KMS-11 (cell line): ENCODE data around the gene SLC25A39.

ENCODE experiments used
- H2AFZ ChIP-seq: fragments of 200-600 bp; sonication (generic); 2 replicates; pipeline ENCODE4 v1.6.1; 2016; ENCODE audit warnings: antibody characterized with exemption, mixed run types, low read depth
- H3K27ac ChIP-seq: fragments of 200-600 bp; sonication (generic); 2 replicates; pipeline ENCODE4 v1.6.1; 2016; ENCODE audit warnings: mild to moderate bottlenecking, mixed run types
- H3K27me3 ChIP-seq: fragments of 200-600 bp; sonication (generic); 2 replicates; pipeline ENCODE4 v1.6.1; 2017; ENCODE audit warnings: mild to moderate bottlenecking, low read depth, mixed run types, moderate library complexity; ENCODE audit not compliant: insufficient read depth
- H3K36me3 ChIP-seq: fragments of 200-600 bp; sonication (generic); 2 replicates; pipeline ENCODE4 v1.6.1; 2017; ENCODE audit warnings: mild to moderate bottlenecking, mixed run types; ENCODE audit not compliant: insufficient read depth
- H3K4me1 ChIP-seq: fragments of 200-600 bp; sonication (generic); 2 replicates; pipeline ENCODE4 v1.6.1; 2016; ENCODE audit warnings: mild to moderate bottlenecking, low read depth, mixed run types; ENCODE audit not compliant: poor library complexity, severe bottlenecking
- H3K4me2 ChIP-seq: fragments of 200-600 bp; sonication (generic); 2 replicates; pipeline ENCODE4 v1.7.0; 2016; ENCODE audit warnings: mild to moderate bottlenecking, mixed run types
- H3K4me3 ChIP-seq: fragments of 200-600 bp; sonication (generic); IDR thresholded peaks from 2 replicates; pipeline ENCODE4 v1.6.1; 2017; ENCODE audit warnings: low read depth, low read length, mixed read lengths; ENCODE audit not compliant: insufficient read depth
- H3K79me2 ChIP-seq: fragments of 200-600 bp; sonication (generic); 2 replicates; pipeline ENCODE4 v1.6.1; 2016; ENCODE audit warnings: low read depth, mixed run types; ENCODE audit not compliant: insufficient read depth
- H3K9ac ChIP-seq: fragments of 200-600 bp; sonication (generic); 2 replicates; pipeline ENCODE4 v1.6.1; 2016; ENCODE audit warnings: mild to moderate bottlenecking, mixed run types
- H4K20me1 ChIP-seq: fragments of 200-600 bp; sonication (generic); 2 replicates; pipeline ENCODE4 v1.6.1; 2016; ENCODE audit warnings: mild to moderate bottlenecking, mixed run types; ENCODE audit not compliant: insufficient read depth
- TF ChIP-seq, protein P1 (sequence below): fragments of 200-600 bp; sonication (generic); conservative IDR thresholded peaks from 2 replicates; pipeline ENCODE4 v1.6.1; 2017; ENCODE audit warnings: low read depth, mild to moderate bottlenecking, antibody characterized with exemption, low read length, moderate library complexity, mixed read lengths

Gene SLC25A39

GRCh38 chr17:44277976-44278375 is 46.6 kb downstream of the SLC25A39 start:
- TF ChIP-seq, protein P1, sequence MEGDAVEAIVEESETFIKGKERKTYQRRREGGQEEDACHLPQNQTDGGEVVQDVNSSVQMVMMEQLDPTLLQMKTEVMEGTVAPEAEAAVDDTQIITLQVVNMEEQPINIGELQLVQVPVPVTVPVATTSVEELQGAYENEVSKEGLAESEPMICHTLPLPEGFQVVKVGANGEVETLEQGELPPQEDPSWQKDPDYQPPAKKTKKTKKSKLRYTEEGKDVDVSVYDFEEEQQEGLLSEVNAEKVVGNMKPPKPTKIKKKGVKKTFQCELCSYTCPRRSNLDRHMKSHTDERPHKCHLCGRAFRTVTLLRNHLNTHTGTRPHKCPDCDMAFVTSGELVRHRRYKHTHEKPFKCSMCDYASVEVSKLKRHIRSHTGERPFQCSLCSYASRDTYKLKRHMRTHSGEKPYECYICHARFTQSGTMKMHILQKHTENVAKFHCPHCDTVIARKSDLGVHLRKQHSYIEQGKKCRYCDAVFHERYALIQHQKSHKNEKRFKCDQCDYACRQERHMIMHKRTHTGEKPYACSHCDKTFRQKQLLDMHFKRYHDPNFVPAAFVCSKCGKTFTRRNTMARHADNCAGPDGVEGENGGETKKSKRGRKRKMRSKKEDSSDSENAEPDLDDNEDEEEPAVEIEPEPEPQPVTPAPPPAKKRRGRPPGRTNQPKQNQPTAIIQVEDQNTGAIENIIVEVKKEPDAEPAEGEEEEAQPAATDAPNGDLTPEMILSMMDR: no peak
- peaks cover 8% of the 10 kb centered on the region for H3K4me1 ChIP-seq
- no peaks in the 10 kb centered on the region for H3K36me3 ChIP-seq
- no peak overlapping the region for H3K4me3 ChIP-seq
- H3K27me3 ChIP-seq: peaks cover 22% of the 10 kb centered on the region; the same call in 1 of the 2 replicates
- no peaks in the 10 kb centered on the region for H4K20me1 ChIP-seq
- H3K4me2 ChIP-seq: no peak overlapping the region
- H3K79me2 ChIP-seq: no peaks in the 10 kb centered on the region
- H3K9ac ChIP-seq: no peak overlapping the region
- no peak overlapping the region for H2AFZ ChIP-seq
- H3K27ac ChIP-seq: no peak overlapping the region

DNA sequence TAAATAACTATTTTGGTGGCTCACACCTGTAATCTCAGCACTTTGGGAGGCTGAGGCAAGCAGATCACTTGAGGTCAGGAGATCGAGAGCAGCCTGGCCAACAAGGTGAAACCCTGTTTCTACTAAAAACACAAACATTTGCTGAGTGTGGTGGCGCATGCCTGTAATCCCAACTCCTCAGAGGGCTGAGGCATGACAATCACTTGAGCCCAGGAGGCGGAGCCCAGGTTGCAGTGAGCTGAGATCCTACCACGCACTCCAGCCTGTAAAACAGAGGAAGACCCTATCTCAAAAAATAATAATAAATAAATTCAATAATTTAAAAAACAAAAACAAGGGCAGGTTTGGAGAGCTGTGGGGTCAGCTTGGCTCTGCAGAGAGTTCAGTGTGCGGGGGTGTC is 51.0 kb downstream of the SLC25A39 start:
- Histone ChIP-seq H2AFZ (no peak overlapping the region), H4K20me1 (no peaks in the 10 kb centered on the region), H3K9ac (no peak overlapping the region), H3K4me2 (no peak overlapping the region), H3K79me2 (no peaks in the 10 kb centered on the region), H3K4me1 (no peaks in the 10 kb centered on the region), H3K4me3 (no peak overlapping the region), H3K27ac (no peak overlapping the region), H3K27me3 (peaks cover 42% of the 10 kb centered on the region), H3K36me3 (no peaks in the 10 kb centered on the region)
- TF ChIP-seq, protein P1: no peak

DNA sequence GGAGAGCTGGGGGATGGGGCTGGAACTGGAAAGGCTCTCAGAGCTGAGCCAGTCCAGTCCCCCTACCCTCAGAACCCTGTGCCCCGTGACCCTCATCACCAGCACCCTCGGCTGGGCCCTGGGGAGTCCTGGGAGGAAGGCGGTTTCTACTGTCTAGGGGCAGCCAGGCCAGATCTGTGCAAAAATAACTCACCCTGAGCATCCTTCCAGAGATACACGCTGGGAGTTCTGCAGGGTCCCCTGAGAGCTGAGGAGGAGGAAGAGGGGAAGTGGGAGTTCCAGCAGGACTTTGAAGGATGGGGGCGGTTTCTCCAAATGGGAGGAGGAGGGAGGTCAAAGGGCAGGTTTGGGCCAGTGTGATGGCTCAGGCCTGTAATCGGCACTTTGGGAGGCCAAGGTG is 51.7 kb downstream of the SLC25A39 start:
- Histone ChIP-seq H3K27me3 (peaks cover 44% of the 10 kb centered on the region), H3K4me1 (no peaks in the 10 kb centered on the region), H3K79me2 (no peaks in the 10 kb centered on the region), H3K27ac (no peak overlapping the region), H2AFZ (no peak overlapping the region), H3K9ac (no peak overlapping the region), H3K4me2 (no peak overlapping the region), H3K4me3 (no peak overlapping the region), H3K36me3 (no peaks in the 10 kb centered on the region), H4K20me1 (no peaks in the 10 kb centered on the region)
- TF ChIP-seq, protein P1: no peak

- Histone ChIP-seq H3K27ac (no peak overlapping the region), H3K4me1 (no peaks in the 10 kb centered on the region), H4K20me1 (no peaks in the 10 kb centered on the region), H3K79me2 (no peaks in the 10 kb centered on the region), H2AFZ (no peak overlapping the region), H3K9ac (no peak overlapping the region), H3K4me2 (no peak overlapping the region), H3K27me3 (peaks cover 39% of the 10 kb centered on the region), H3K4me3 (no peak overlapping the region), H3K36me3 (no peaks in the 10 kb centered on the region)
- TF ChIP-seq, protein P1: no peak
Observed at GRCh38 chr17:44272321-44272951, 52.2 kb downstream of the SLC25A39 start.
